GM19043 (cell line): Measurements from ENCODE around the gene CMBL.
"Not testable (repeated sequence)": the region's sequence is repeated elsewhere in the genome, so short reads cannot be mapped to it uniquely, and the experiment has no call there.

ENCODE experiments used
- ATAC-seq: cut with Tn5 transposase; IDR thresholded peaks from one replicate; pipeline ENCODE4 v1.9.1; 2021; ENCODE audit warnings: low read depth; ENCODE audit not compliant: unreplicated experiment

CMBL gene

GRCh38 chr5:10310835-10311570, 3.3 kb upstream of the CMBL start:
- ATAC-seq = not testable (repeated sequence)

- ATAC-seq = no peak
Observed at GRCh38 chr5:10310066-10310779, 2.5 kb upstream of the CMBL start.

GRCh38 chr5:10308844-10309243, 1.1 kb upstream of the CMBL start:
- ATAC-seq = no peak

GRCh38 chr5:10306806-10307205, 896 bp downstream of the CMBL start:
- ATAC-seq = no peak

GRCh38 chr5:10306114-10306513, 1.6 kb downstream of the CMBL start:
- no peak for ATAC-seq

- ATAC-seq = no peak
Observed at GRCh38 chr5:10304932-10305331, 2.8 kb downstream of the CMBL start.

GRCh38 chr5:10303699-10304170, 4.0 kb downstream of the CMBL start:
- no peak for ATAC-seq

GRCh38 chr5:10303201-10303600, 4.5 kb downstream of the CMBL start:
- ATAC-seq = no peak

- ATAC-seq = no peak
Observed at GRCh38 chr5:10301842-10302610, 5.7 kb downstream of the CMBL start.

GRCh38 chr5:10301266-10301665, 6.4 kb downstream of the CMBL start:
- no peak for ATAC-seq

- no peak for ATAC-seq
Observed at GRCh38 chr5:10300246-10300645, 7.5 kb downstream of the CMBL start.

GRCh38 chr5:10297646-10298204, 10.0 kb downstream of the CMBL start:
- ATAC-seq = no peak

GRCh38 chr5:10295619-10296326, 11.9 kb downstream of the CMBL start:
- no peak for ATAC-seq

- no peak for ATAC-seq
Observed at GRCh38 chr5:10293907-10294662, 13.6 kb downstream of the CMBL start.

GRCh38 chr5:10291692-10292339, 15.9 kb downstream of the CMBL start:
- ATAC-seq = no peak

- no peak for ATAC-seq
Observed at GRCh38 chr5:10290438-10290837, 17.3 kb downstream of the CMBL start.

- ATAC-seq = no peak
Observed at GRCh38 chr5:10289991-10290390, 17.7 kb downstream of the CMBL start.

- ATAC-seq = no peak
Observed at GRCh38 chr5:10289353-10289752, 18.3 kb downstream of the CMBL start.

GRCh38 chr5:10288592-10289219, 19.0 kb downstream of the CMBL start:
- ATAC-seq = no peak
